Fibroblast of skin of right biceps (primary cell): Measurements from ENCODE around the gene ASTN2.

ENCODE experiments used
- DNase-seq: peaks from one replicate; pipeline ENCODE4 v3.0.0-alpha.2; 2013

ASTN2 gene

GRCh38 chr9:116387934-116388698 is 1026.7 kb downstream of the ASTN2 start:
- DNase-seq = peak; percentile 31

- no peak for DNase-seq
Measured at GRCh38 chr9:116383936-116384335, 1030.9 kb downstream of the ASTN2 start.

- no peak for DNase-seq
Measured at GRCh38 chr9:116383133-116383532, 1031.7 kb downstream of the ASTN2 start.

GRCh38 chr9:116382053-116382452 is 1032.8 kb downstream of the ASTN2 start:
- DNase-seq = no peak

GRCh38 chr9:116381350-116381749 is 1033.5 kb downstream of the ASTN2 start:
- no peak for DNase-seq

GRCh38 chr9:116380496-116380995 is 1034.3 kb downstream of the ASTN2 start:
- DNase-seq = no peak

- DNase-seq = no peak
Measured at GRCh38 chr9:116379821-116380220, 1035.0 kb downstream of the ASTN2 start.

GRCh38 chr9:116378873-116379272 is 1036.0 kb downstream of the ASTN2 start:
- DNase-seq = no peak

- peak; percentile 65 for DNase-seq
Measured at GRCh38 chr9:116377179-116377798, 1037.6 kb downstream of the ASTN2 start.
